Naive B cell (primary cell): ENCODE data around the gene SSH2. TPM values are rescaled to one million over a fixed set of nuclear protein-coding genes. Genes with fewer than 3 reads are reported as not detected.

Experiments used
- ATAC-seq, 2 donors: fragments of 150-1000 bp; cut with Tn5 transposase; 2 replicates each; pipeline ENCODE4 v1.10.0; 2021; ENCODE audit warnings: low read depth in 2 of 2, mild to moderate bottlenecking in 2 of 2, moderate library complexity in 2 of 2
- DNase-seq: peaks from one replicate; pipeline ENCODE4 v3.0.0; 2022
- H3K27ac Mint-ChIP-seq, 6 donors: one replicate each; pipeline ENCODE4 v1.8.0; 2020 to 2022; ENCODE audit warnings: mild to moderate bottlenecking in 6 of 6, mixed read lengths in 6 of 6, moderate library complexity in 5 of 6, inconsistent platforms in 2 of 6
- H3K27me3 Mint-ChIP-seq, 3 donors: one replicate each; pipeline ENCODE4 v1.8.0; 2021 to 2022; ENCODE audit warnings: mixed read lengths in 3 of 3, mild to moderate bottlenecking in 1 of 3
- H3K36me3 Mint-ChIP-seq, 2 donors: one replicate each; pipeline ENCODE4 v1.8.0; 2020 to 2022; ENCODE audit warnings: mixed read lengths in 2 of 2, inconsistent platforms in 1 of 2, mild to moderate bottlenecking in 1 of 2
- H3K4me1 Mint-ChIP-seq, 3 donors: one replicate each; pipeline ENCODE4 v1.8.0; 2020 to 2022; ENCODE audit warnings: mixed read lengths in 3 of 3, inconsistent platforms in 1 of 3, mild to moderate bottlenecking in 1 of 3, moderate library complexity in 1 of 3
- H3K4me3 Mint-ChIP-seq, 8 donors: one replicate each; pipeline ENCODE4 v1.8.0; 2020 to 2022; ENCODE audit warnings: mild to moderate bottlenecking in 8 of 8, mixed read lengths in 8 of 8, moderate library complexity in 8 of 8, inconsistent platforms in 2 of 8
- H3K9me3 Mint-ChIP-seq, 7 donors: one replicate each; pipeline ENCODE4 v1.8.0; 2020 to 2022; ENCODE audit warnings: mixed read lengths in 7 of 7, mild to moderate bottlenecking in 5 of 7, inconsistent platforms in 2 of 7, moderate library complexity in 1 of 7
- polyA plus RNA-seq, 6 donors: library from polyadenylated mRNA; unstranded; fragments of 300-500 nt; fragmentation: Illumina TruSeq; gene quantifications; one replicate each; pipeline ENCODE4 v1.2.3, GENCODE V29; 2021; ENCODE audit warnings: low read depth in 6 of 6

The SSH2 gene
- polyA plus RNA-seq, 6 donors from 2014 or later: 46.3 to 96.7 (median 65.5) TPM

- Mint-ChIP-seq H3K4me3 (peak overlapping the region in 1 of 8 donors; percentile 22), H3K4me1 (peaks cover 40 to 95% (median 51%) of the 10 kb centered on the region in 3 donors), H3K36me3 (no peaks in the 10 kb centered on the region), H3K9me3 (peaks cover 0 to 3% (median 0%) of the 10 kb centered on the region in 7 donors), H3K27ac (peak overlapping the region; percentile 0 to 88 (median 84)), H3K27me3 (no peaks in the 10 kb centered on the region)
- DNase-seq: no peak
- ATAC-seq: no peak
These were observed 219.5 kb downstream of the SSH2 start for GRCh38 chr17:29710520-29710884.

- no peaks in the 10 kb centered on the region for H3K27me3 Mint-ChIP-seq
- no peak overlapping the region for H3K4me3 Mint-ChIP-seq
- H3K27ac Mint-ChIP-seq: peak overlapping the region; percentile 0 to 93 (median 84)
- ATAC-seq (no peak), DNase-seq (no peak)
- H3K9me3 Mint-ChIP-seq: peaks cover 0 to 3% (median 0%) of the 10 kb centered on the region in 7 donors
- peaks cover 46 to 95% (median 51%) of the 10 kb centered on the region in 3 donors for H3K4me1 Mint-ChIP-seq
- H3K36me3 Mint-ChIP-seq: no peaks in the 10 kb centered on the region
These were observed 220.0 kb downstream of the SSH2 start for GRCh38 chr17:29709866-29710519.

DNA sequence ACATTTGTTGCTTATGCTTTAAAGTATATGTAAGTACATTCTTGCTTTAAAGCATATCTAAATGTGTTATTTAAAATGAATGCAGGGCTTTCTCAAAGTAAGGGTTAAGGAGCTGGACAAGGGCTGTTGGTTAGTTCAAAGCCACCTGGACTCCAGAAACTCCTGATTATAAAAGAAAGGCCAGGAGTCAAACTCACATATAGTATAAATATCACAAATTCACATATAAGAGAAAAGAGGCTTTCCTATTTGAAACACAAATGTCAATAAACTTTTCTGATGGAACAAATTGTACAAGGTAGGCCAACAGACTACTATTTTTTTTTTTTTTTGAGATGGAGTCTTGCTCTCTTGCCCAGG is 222.8 kb downstream of the SSH2 start:
- peaks cover 6 to 7% of the 10 kb centered on the region in 2 donors for H3K36me3 Mint-ChIP-seq
- peak overlapping the region; percentile 85 to 100 (median 99) for H3K27ac Mint-ChIP-seq
- H3K4me3 Mint-ChIP-seq: peak overlapping the region; percentile 73 to 93 (median 86)
- H3K9me3 Mint-ChIP-seq: peaks cover 0 to 3% (median 0%) of the 10 kb centered on the region in 7 donors
- peaks cover 41 to 89% (median 42%) of the 10 kb centered on the region in 3 donors for H3K4me1 Mint-ChIP-seq
- no peak for DNase-seq
- no peaks in the 10 kb centered on the region for H3K27me3 Mint-ChIP-seq
- no peak for ATAC-seq

DNA sequence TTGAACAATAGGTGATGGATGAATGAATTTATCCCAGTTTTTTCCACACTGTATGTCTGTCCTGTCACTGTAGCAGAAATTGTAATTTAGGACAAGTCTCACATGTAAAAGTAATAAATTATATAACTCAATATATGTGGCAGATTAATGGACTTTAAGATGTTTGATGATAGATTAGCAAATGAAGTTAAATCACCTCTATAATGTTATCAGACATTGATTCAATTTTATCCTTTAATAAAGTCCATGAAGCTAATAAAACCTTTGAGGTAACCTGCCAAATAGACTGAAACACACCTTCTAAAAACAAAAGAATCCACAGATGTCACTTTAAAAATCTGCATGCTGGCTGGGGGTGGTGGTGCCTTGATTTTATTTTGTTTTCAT is 224.0 kb downstream of the SSH2 start:
- Mint-ChIP-seq H3K27me3 (no peaks in the 10 kb centered on the region), H3K36me3 (peaks cover 6 to 7% of the 10 kb centered on the region in 2 donors), H3K27ac (peak overlapping the region; percentile 85 to 100 (median 99)), H3K9me3 (peaks cover 0 to 3% (median 0%) of the 10 kb centered on the region in 7 donors), H3K4me3 (peak overlapping the region; percentile 73 to 93 (median 86)), H3K4me1 (peaks cover 32 to 78% (median 36%) of the 10 kb centered on the region in 3 donors)
- no peak for ATAC-seq
- no peak for DNase-seq

DNA sequence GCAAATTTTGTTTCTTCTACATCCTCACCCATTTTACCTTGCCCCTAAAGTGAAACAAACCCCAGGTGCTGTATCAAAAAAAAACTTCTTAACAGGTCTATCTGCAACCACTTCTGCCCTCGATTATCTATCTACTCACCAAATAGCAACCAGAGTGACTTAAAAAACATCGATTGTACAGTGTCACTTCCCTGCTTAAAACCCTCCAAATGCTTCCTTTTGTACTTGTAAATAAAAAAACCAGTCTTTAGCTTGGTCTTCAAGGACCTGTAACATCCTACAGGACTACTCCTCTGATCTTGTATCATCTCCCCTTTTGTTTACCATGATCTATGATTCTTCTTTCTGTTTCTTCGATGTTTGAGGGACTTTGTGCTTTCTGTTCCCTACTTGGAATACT is 224.6 kb downstream of the SSH2 start:
- peak overlapping the region; percentile 18 to 93 (median 56) for H3K4me3 Mint-ChIP-seq
- DNase-seq (no peak), ATAC-seq (no peak)
- no peaks in the 10 kb centered on the region for H3K27me3 Mint-ChIP-seq
- H3K27ac Mint-ChIP-seq: peak overlapping the region; percentile 76 to 100 (median 94)
- H3K4me1 Mint-ChIP-seq: peaks cover 26 to 73% (median 30%) of the 10 kb centered on the region in 3 donors
- H3K36me3 Mint-ChIP-seq: peaks cover 7 to 8% of the 10 kb centered on the region in 2 donors
- H3K9me3 Mint-ChIP-seq: peaks cover 0 to 3% (median 0%) of the 10 kb centered on the region in 7 donors

GRCh38 chr17:29699283-29699682 is 230.7 kb downstream of the SSH2 start:
- H3K4me1 Mint-ChIP-seq: peaks cover 16 to 33% (median 27%) of the 10 kb centered on the region in 3 donors
- peaks cover 23 to 38% of the 10 kb centered on the region in 2 donors for H3K36me3 Mint-ChIP-seq
- peak overlapping the region in 5 of 6 donors; percentile 14 to 84 (median 77) for H3K27ac Mint-ChIP-seq
- H3K9me3 Mint-ChIP-seq: no peaks in the 10 kb centered on the region
- ATAC-seq: no peak
- DNase-seq: no peak
- H3K27me3 Mint-ChIP-seq: no peaks in the 10 kb centered on the region
- no peak overlapping the region for H3K4me3 Mint-ChIP-seq

- Mint-ChIP-seq H3K4me3 (no peak overlapping the region), H3K9me3 (no peaks in the 10 kb centered on the region), H3K4me1 (peaks cover 17 to 33% (median 24%) of the 10 kb centered on the region in 3 donors), H3K27ac (peak overlapping the region in 3 of 6 donors; percentile 73 to 80 (median 77)), H3K27me3 (no peaks in the 10 kb centered on the region), H3K36me3 (peaks cover 23 to 40% of the 10 kb centered on the region in 2 donors)
- DNase-seq (no peak), ATAC-seq (no peak)
These were observed 231.2 kb downstream of the SSH2 start for GRCh38 chr17:29698837-29699236.

- H3K4me1 Mint-ChIP-seq: peaks cover 17 to 32% (median 19%) of the 10 kb centered on the region in 3 donors
- no peaks in the 10 kb centered on the region for H3K9me3 Mint-ChIP-seq
These were observed 231.8 kb downstream of the SSH2 start for GRCh38 chr17:29698019-29698777.

GRCh38 chr17:29697371-29697770 is 232.7 kb downstream of the SSH2 start:
- Mint-ChIP-seq H3K27me3 (no peaks in the 10 kb centered on the region), H3K4me3 (no peak overlapping the region), H3K36me3 (peaks cover 16 to 36% of the 10 kb centered on the region in 2 donors), H3K4me1 (peaks cover 12 to 26% (median 14%) of the 10 kb centered on the region in 3 donors), H3K9me3 (no peaks in the 10 kb centered on the region), H3K27ac (peak overlapping the region in 3 of 6 donors; percentile 20 to 82 (median 41))
- ATAC-seq: no peak
- no peak for DNase-seq

More at GRCh38 chr17:29698019-29698777, 231.8 kb downstream of the SSH2 start:
- ATAC-seq: no peak
- Mint-ChIP-seq H3K27ac (peak overlapping the region in 5 of 6 donors; percentile 10 to 77 (median 73)), H3K27me3 (no peaks in the 10 kb centered on the region), H3K36me3 (peaks cover 23 to 42% of the 10 kb centered on the region in 2 donors), H3K4me3 (peak overlapping the region in 1 of 8 donors; percentile 4)
- DNase-seq: no peak

DNA sequence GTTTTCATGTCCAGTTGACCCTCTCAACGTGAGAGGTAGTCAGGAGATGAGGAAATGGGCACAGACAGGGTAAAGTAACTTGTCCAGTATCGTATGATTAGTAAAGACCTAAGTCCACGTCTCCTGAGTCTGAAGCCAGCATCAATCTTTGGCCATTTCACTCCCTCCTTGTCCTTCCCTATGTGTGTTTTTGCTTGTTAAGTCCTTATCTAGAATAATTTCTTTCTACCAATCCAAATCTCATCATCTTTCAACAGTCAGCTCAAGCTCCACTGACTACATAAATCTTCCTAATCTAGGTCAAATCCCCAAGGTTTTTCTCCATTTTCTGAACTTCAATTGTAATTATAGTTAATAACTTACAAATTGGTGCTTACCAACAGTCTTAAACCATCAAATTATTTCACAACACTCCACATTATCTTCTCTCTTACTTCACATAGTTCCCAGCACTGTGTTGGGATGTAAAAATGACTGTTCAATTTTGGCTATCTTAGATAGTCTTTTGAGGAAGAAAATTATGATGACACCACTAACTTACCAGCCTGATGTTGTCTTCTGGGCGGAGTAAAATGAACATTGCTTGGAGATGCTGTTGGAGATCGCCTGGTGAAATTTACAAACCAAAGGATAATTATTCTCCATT is 235.0 kb downstream of the SSH2 start:
- H3K4me3 Mint-ChIP-seq: no peak overlapping the region
- peaks cover 16 to 31% of the 10 kb centered on the region in 2 donors for H3K36me3 Mint-ChIP-seq
- no peaks in the 10 kb centered on the region for H3K27me3 Mint-ChIP-seq
- H3K27ac Mint-ChIP-seq: peak overlapping the region; percentile 2 to 81 (median 17)
- ATAC-seq: no peak
- H3K9me3 Mint-ChIP-seq: no peaks in the 10 kb centered on the region
- DNase-seq: no peak
- H3K4me1 Mint-ChIP-seq: peaks cover 8 to 31% (median 18%) of the 10 kb centered on the region in 3 donors

- Mint-ChIP-seq H3K36me3 (peaks cover 16 to 20% of the 10 kb centered on the region in 2 donors), H3K4me1 (peaks cover 2 to 19% (median 15%) of the 10 kb centered on the region in 3 donors), H3K4me3 (no peak overlapping the region), H3K9me3 (no peaks in the 10 kb centered on the region), H3K27ac (peak overlapping the region in 2 of 6 donors; percentile 68 to 86), H3K27me3 (no peaks in the 10 kb centered on the region)
- DNase-seq (no peak), ATAC-seq (no peak)
These were observed 236.3 kb downstream of the SSH2 start for GRCh38 chr17:29693751-29694150.

- Mint-ChIP-seq H3K4me1 (peaks cover 9 to 17% (median 14%) of the 10 kb centered on the region in 3 donors), H3K27me3 (no peaks in the 10 kb centered on the region), H3K9me3 (no peaks in the 10 kb centered on the region), H3K27ac (peak overlapping the region in 2 of 6 donors; percentile 4 to 82), H3K36me3 (no peaks in the 10 kb centered on the region), H3K4me3 (no peak overlapping the region)
- DNase-seq: no peak
- no peak for ATAC-seq
These were observed 242.4 kb downstream of the SSH2 start for GRCh38 chr17:29687596-29687995.

DNA sequence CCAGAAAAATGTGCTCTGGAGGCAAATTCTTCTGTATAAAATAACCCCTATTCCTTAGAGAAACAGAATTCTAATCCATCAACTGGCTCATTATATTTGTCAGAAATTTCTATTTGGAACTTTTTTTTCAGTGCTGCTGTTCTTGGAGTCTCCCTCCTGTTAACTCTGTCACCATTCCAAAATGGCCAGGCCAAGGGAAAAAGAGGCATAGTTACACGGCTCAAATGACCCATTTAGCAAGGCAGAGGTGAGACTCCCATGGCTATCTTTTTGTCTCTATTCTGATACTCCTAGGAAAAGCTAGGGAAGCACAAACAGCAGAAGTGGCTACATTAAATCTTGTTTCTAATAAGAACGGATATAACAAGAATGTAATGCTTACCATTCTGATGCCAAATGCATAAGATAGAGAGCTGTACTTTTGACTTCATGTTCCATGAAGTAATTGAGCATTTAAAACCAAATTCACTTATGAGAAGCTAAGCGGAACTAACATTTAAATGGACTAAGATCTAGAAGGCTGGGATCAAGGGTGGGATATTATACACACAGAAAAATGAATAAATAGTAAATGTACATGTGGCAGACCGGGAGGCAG is 242.9 kb downstream of the SSH2 start:
- Mint-ChIP-seq H3K27me3 (no peaks in the 10 kb centered on the region), H3K4me3 (no peak overlapping the region), H3K9me3 (no peaks in the 10 kb centered on the region), H3K36me3 (no peaks in the 10 kb centered on the region), H3K27ac (peak overlapping the region in 4 of 6 donors; percentile 4 to 82 (median 61)), H3K4me1 (peaks cover 14 to 22% (median 19%) of the 10 kb centered on the region in 3 donors)
- no peak for ATAC-seq
- no peak for DNase-seq
